Measurements from ENCODE around the gene PRKCA.

- TF ChIP-seq RNF2 (conservative IDR thresholded peaks at IDR 0.05; ENCODE audit: low read depth) (no peak), PHF20 (CRISPR knock-in tag; IDR thresholded peaks at IDR 0.05) (no peak), FOXM1 (CRISPR knock-in tag; IDR thresholded peaks at IDR 0.05) (no peak), FOXP4 (CRISPR knock-in tag; IDR thresholded peaks at IDR 0.05) (no peak), CTCF (CRISPR knock-in tag; IDR thresholded peaks at IDR 0.05) (no peak), ZBTB10 (CRISPR knock-in tag; IDR thresholded peaks at IDR 0.05; ENCODE audit: borderline replicate concordance) (no peak), ZNF350 (CRISPR knock-in tag; IDR thresholded peaks at IDR 0.05; ENCODE audit: borderline replicate concordance, low read depth) (no peak), NR2C2 (CRISPR knock-in tag; IDR thresholded peaks at IDR 0.05; ENCODE audit: borderline replicate concordance) (no peak), ZNF792 (CRISPR knock-in tag; IDR thresholded peaks at IDR 0.05) (no peak)
- TF ChIP-seq, protein P1, sequence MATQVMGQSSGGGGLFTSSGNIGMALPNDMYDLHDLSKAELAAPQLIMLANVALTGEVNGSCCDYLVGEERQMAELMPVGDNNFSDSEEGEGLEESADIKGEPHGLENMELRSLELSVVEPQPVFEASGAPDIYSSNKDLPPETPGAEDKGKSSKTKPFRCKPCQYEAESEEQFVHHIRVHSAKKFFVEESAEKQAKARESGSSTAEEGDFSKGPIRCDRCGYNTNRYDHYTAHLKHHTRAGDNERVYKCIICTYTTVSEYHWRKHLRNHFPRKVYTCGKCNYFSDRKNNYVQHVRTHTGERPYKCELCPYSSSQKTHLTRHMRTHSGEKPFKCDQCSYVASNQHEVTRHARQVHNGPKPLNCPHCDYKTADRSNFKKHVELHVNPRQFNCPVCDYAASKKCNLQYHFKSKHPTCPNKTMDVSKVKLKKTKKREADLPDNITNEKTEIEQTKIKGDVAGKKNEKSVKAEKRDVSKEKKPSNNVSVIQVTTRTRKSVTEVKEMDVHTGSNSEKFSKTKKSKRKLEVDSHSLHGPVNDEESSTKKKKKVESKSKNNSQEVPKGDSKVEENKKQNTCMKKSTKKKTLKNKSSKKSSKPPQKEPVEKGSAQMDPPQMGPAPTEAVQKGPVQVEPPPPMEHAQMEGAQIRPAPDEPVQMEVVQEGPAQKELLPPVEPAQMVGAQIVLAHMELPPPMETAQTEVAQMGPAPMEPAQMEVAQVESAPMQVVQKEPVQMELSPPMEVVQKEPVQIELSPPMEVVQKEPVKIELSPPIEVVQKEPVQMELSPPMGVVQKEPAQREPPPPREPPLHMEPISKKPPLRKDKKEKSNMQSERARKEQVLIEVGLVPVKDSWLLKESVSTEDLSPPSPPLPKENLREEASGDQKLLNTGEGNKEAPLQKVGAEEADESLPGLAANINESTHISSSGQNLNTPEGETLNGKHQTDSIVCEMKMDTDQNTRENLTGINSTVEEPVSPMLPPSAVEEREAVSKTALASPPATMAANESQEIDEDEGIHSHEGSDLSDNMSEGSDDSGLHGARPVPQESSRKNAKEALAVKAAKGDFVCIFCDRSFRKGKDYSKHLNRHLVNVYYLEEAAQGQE (IDR thresholded peaks at IDR 0.05; ENCODE audit: borderline replicate concordance in 1 of 2, low read depth in 1 of 2, low read length in 2 of 2) = no peak
- TF ChIP-seq, protein P2, sequence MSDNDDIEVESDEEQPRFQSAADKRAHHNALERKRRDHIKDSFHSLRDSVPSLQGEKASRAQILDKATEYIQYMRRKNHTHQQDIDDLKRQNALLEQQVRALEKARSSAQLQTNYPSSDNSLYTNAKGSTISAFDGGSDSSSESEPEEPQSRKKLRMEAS (IDR thresholded peaks at IDR 0.05) = no peak
- TF ChIP-seq, protein P3, sequence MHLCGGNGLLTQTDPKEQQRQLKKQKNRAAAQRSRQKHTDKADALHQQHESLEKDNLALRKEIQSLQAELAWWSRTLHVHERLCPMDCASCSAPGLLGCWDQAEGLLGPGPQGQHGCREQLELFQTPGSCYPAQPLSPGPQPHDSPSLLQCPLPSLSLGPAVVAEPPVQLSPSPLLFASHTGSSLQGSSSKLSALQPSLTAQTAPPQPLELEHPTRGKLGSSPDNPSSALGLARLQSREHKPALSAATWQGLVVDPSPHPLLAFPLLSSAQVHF (CRISPR knock-in tag; IDR thresholded peaks at IDR 0.05) = no peak
Observed at GRCh38 chr17:66782851-66783250, 480.4 kb downstream of the PRKCA start.

All from HepG2 (cell line).